HT1080 (cell line): Measurements from ENCODE around the gene PLXNA3. TPM values are rescaled to one million over a fixed set of nuclear protein-coding genes. Genes with fewer than 3 reads are reported as not detected.
A peak's percentile ranks its signal among the peaks of the same experiment; 100 is the strongest.

ENCODE experiments used
- DNase-seq: peaks from one replicate; pipeline ENCODE4 v3.0.0-alpha.2; 2015; ENCODE audit warnings: low read depth
- small RNA-seq: library from RNA; depleted of rRNA; stranded (forward); fragments of <200 nt; gene quantifications from one replicate; pipeline ENCODE3, GENCODE V24; 2014
- total RNA-seq: library from RNA; depleted of rRNA; stranded (reverse); fragments of >200 nt; shearing (Covaris generic); gene quantifications from 2 replicates; pipeline ENCODE4 v1.2.3, GENCODE V29; 2014; rRNA removed

PLXNA3 gene
- total RNA-seq, 1 experiment from 2014 or later, result 3.4 TPM

- no peak for DNase-seq
Measured at GRCh38 chrX:154525606-154526490, 67.8 kb downstream of the PLXNA3 start.

DNA sequence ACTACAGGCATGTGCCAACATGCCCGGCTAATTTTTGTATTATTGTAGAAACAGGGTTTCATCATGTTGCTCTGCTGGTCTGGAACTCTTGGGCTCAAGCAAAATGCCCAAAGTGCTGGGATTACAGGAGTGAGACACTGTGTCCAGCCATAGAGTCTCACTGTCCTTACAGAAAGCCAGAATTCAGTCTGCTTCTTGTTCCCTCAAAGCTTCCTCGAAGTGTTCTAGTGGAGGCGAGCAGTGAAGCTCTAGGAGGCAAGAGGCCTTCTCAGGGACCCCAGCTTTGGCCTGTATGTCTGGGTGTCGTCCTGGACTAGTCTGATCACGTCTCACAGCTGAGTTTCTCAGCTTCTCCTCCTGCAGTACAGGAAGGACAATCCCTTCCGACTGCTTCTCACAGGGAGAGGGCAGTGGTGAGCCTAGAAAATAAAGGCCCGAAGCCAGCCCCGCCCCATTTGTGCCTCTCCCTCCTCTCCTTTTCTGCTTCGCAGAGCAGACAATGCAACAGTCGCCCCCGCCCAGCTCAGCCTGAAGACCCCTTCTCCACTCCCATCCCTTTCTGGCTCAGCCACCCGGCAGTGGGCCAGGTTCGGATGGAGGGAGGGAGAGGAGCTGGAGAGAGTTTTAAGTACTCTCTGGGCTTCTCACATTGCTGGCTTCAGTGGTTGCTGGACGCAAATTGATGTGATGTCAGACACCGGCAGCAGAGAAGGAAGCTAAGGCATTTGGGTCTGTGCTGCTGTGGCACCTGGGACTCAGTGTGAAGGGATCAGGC, 69.0 kb downstream of the PLXNA3 start:
- peak; percentile 76 for DNase-seq

Small RNA genes lying within 50 kb of the gene (small RNA-seq; reads per million reads assigned to genes)
- not detected for gene MIR6858
- gene RN7SL697P, result not detected

Other genes starting within 250 kb of the PLXNA3 start
- gene OPN1MW2, start 238.5 kb upstream of the PLXNA3 start, total RNA-seq, result not detected in 2 replicates
- gene OPN1MW3, start 200.7 kb upstream of the PLXNA3 start, total RNA-seq, result not detected in 2 replicates
- not detected in 2 replicates for gene TEX28, start 163.2 kb upstream of the PLXNA3 start, total RNA-seq
- not detected in 2 replicates for gene TKTL1, start 162.5 kb upstream of the PLXNA3 start, total RNA-seq
- 1,291 and 1,336 TPM in 2 replicates for gene FLNA, start 83.6 kb upstream of the PLXNA3 start, total RNA-seq
- gene EMD, start 79.0 kb upstream of the PLXNA3 start, total RNA-seq, result 33.2 and 41.5 TPM in 2 replicates
- 3,228 and 3,649 TPM in 2 replicates for gene RPL10, start 59.9 kb upstream of the PLXNA3 start, total RNA-seq
- 52.7 and 59.7 TPM in 2 replicates for gene DNASE1L1, start 49.0 kb upstream of the PLXNA3 start, total RNA-seq
- gene TAFAZZIN, start 46.7 kb upstream of the PLXNA3 start, total RNA-seq, result 16.6 and 24.8 TPM in 2 replicates
- 30.5 and 44.4 TPM in 2 replicates for gene ATP6AP1, start 29.6 kb upstream of the PLXNA3 start, total RNA-seq
- gene GDI1, start 21.1 kb upstream of the PLXNA3 start, total RNA-seq, result 64.4 and 92.9 TPM in 2 replicates
- 36.6 and 37.4 TPM in 2 replicates for gene FAM50A, start 14.1 kb upstream of the PLXNA3 start, total RNA-seq
- gene LAGE3, start 21.0 kb downstream of the PLXNA3 start, total RNA-seq, result 37.4 and 40.2 TPM in 2 replicates
- gene UBL4A, start 28.3 kb downstream of the PLXNA3 start, total RNA-seq, result 54.5 and 61.7 TPM in 2 replicates
- gene SLC10A3, start 32.3 kb downstream of the PLXNA3 start, total RNA-seq, result 26.9 and 28.0 TPM in 2 replicates
- 20.2 and 22.9 TPM in 2 replicates for gene FAM3A, start 58.0 kb downstream of the PLXNA3 start, total RNA-seq
- 51.6 and 63.7 TPM in 2 replicates for gene G6PD, start 88.6 kb downstream of the PLXNA3 start, total RNA-seq
- gene IKBKG, start 89.3 kb downstream of the PLXNA3 start, total RNA-seq, result 31.9 and 45.0 TPM in 2 replicates
- 130 and 312 TPM in 2 replicates for gene CTAG1A, start 126.9 kb downstream of the PLXNA3 start, total RNA-seq
- gene CTAG1B, start 161.0 kb downstream of the PLXNA3 start, total RNA-seq, result 11.9 and 128 TPM in 2 replicates
- gene CTAG2, start 195.3 kb downstream of the PLXNA3 start, total RNA-seq, result 633 and 765 TPM in 2 replicates